Stimulated activated CD4-positive, alpha-beta T cell treated with anti-CD3 and anti-CD28 coated beads, Interleukin-15, amount 100 ng/mL, for 1 hour (primary cell): ENCODE measurements around the gene ANKS3.
A peak's percentile ranks its signal among the peaks of the same experiment; 100 is the strongest.

Experiments used
- DNase-seq, 2 donors: peaks; one replicate each; pipeline ENCODE4 v3.0.0-alpha.2; 2020; ENCODE audit warnings: low read depth in 1 of 2, low spot score in 1 of 2

Gene ANKS3

GRCh38 chr16:4685776-4686496 lies 48.1 kb downstream of the ANKS3 start:
- no peak for DNase-seq

- DNase-seq = no peak
Measured at GRCh38 chr16:4685292-4685691, 48.8 kb downstream of the ANKS3 start.

- DNase-seq = no peak
Measured at GRCh38 chr16:4684763-4685162, 49.3 kb downstream of the ANKS3 start.

GRCh38 chr16:4684058-4684715 lies 49.9 kb downstream of the ANKS3 start:
- DNase-seq = no peak

- DNase-seq = no peak
Measured at GRCh38 chr16:4683255-4684057, 50.6 kb downstream of the ANKS3 start.

- DNase-seq = no peak
Measured at GRCh38 chr16:4682616-4683254, 51.3 kb downstream of the ANKS3 start.

GRCh38 chr16:4682084-4682591 lies 51.9 kb downstream of the ANKS3 start:
- no peak for DNase-seq

GRCh38 chr16:4681471-4682083 lies 52.5 kb downstream of the ANKS3 start:
- no peak for DNase-seq

- no peak for DNase-seq
Measured at GRCh38 chr16:4680673-4681470, 53.2 kb downstream of the ANKS3 start.

- DNase-seq = no peak
Measured at GRCh38 chr16:4679850-4680636, 54.0 kb downstream of the ANKS3 start.

- no peak for DNase-seq
Measured at GRCh38 chr16:4679156-4679849, 54.8 kb downstream of the ANKS3 start.

GRCh38 chr16:4678596-4678995 lies 55.5 kb downstream of the ANKS3 start:
- DNase-seq = no peak

- no peak for DNase-seq
Measured at GRCh38 chr16:4677994-4678393, 56.1 kb downstream of the ANKS3 start.

GRCh38 chr16:4677390-4677789 lies 56.7 kb downstream of the ANKS3 start:
- no peak for DNase-seq

GRCh38 chr16:4676831-4677230 lies 57.2 kb downstream of the ANKS3 start:
- no peak for DNase-seq

- DNase-seq = peak in 1 of 2 donors; percentile 41
Measured at GRCh38 chr16:4675864-4676786, 57.9 kb downstream of the ANKS3 start.

- DNase-seq = no peak
Measured at GRCh38 chr16:4674926-4675530, 59.0 kb downstream of the ANKS3 start.
